T-helper 22 cell (primary cell): ENCODE results near the gene LY6G5B.

Experiments
- DNase-seq: peaks from one replicate; pipeline ENCODE4 v3.0.0-alpha.2; 2020; ENCODE audit warnings: low read depth

LY6G5B gene

GRCh38 chr6:31641370-31641769, 28.4 kb upstream of the LY6G5B start:
- no peak for DNase-seq

- DNase-seq: no peak
These were observed 26.8 kb upstream of the LY6G5B start for GRCh38 chr6:31642798-31643570.

GRCh38 chr6:31643818-31644454, 25.8 kb upstream of the LY6G5B start:
- no peak for DNase-seq

- DNase-seq: no peak
These were observed 24.5 kb upstream of the LY6G5B start for GRCh38 chr6:31645325-31645724.

- DNase-seq: no peak
These were observed 18.1 kb upstream of the LY6G5B start for GRCh38 chr6:31651602-31652191.

- DNase-seq: peak; percentile 80
These were observed 16.7 kb upstream of the LY6G5B start for GRCh38 chr6:31652925-31653724.

- DNase-seq: no peak
These were observed 15.0 kb upstream of the LY6G5B start for GRCh38 chr6:31654574-31655348.

- no peak for DNase-seq
These were observed 14.2 kb upstream of the LY6G5B start, which contains the start of gene APOM for GRCh38 chr6:31655349-31656237. Gene APOM, plus strand, starts transcription at chr6:31655894. Its CDS starts 73 bp downstream, at chr6:31655967.

- DNase-seq: no peak
These were observed 12.2 kb upstream of the LY6G5B start for GRCh38 chr6:31657406-31658157.

- no peak for DNase-seq
These were observed 11.6 kb upstream of the LY6G5B start for GRCh38 chr6:31658158-31658688.

- no peak for DNase-seq
These were observed 10.7 kb upstream of the LY6G5B start for GRCh38 chr6:31658983-31659648.

- DNase-seq: no peak
These were observed 10.0 kb upstream of the LY6G5B start for GRCh38 chr6:31659649-31660380.

GRCh38 chr6:31660381-31661261, 9.2 kb upstream of the LY6G5B start, which contains the start of gene C6orf47:
Gene C6orf47, minus strand, starts transcription at chr6:31660778. Its CDS starts 831 bp downstream, at chr6:31659947.
- DNase-seq: peak; percentile 64

GRCh38 chr6:31661262-31662123, 8.3 kb upstream of the LY6G5B start:
- DNase-seq: no peak

GRCh38 chr6:31662124-31662723, 7.6 kb upstream of the LY6G5B start:
- DNase-seq: no peak
